H1 (cell line): ENCODE measurements around the gene UBE2L6.

Experiments used
- ASH2L ChIP-seq: fragments of 200-600, 300-600 bp; sonication (generic); IDR thresholded peaks from one replicate; pipeline ENCODE4 v1.7.1; 2017; ENCODE audit warnings: low read length
- CBX5 ChIP-seq: fragments of 300-800, 300-1000 bp; sonication (generic); IDR thresholded peaks from 2 replicates; pipeline ENCODE4 v1.7.1; 2016; ENCODE audit warnings: antibody characterized with exemption, low read length, low read depth
- POLR2A ChIP-seq, 2 experiments: IDR thresholded peaks; 1 replicate in 1 of 2; 2 replicates in 1 of 2; pipeline ENCODE4 v1.6.1; 2011; ENCODE audit warnings: low read depth in 2 of 2, low read length in 2 of 2, mild to moderate bottlenecking in 2 of 2; ENCODE audit errors: control extremely low read depth in 1 of 2
- RFX5 ChIP-seq: IDR thresholded peaks from 2 replicates; pipeline ENCODE4 v1.6.1; 2011; ENCODE audit warnings: low read depth, low read length, improper control_type of control experiment, borderline replicate concordance
- TF ChIP-seq, protein P1 (sequence below), 3 experiments: IDR thresholded peaks; 1 replicate in 2 of 3; 2 replicates in 1 of 3; pipeline versions ENCODE4 v1.5.1 to v1.6.1; 2011; ENCODE audit warnings: low read length in 3 of 3, mild to moderate bottlenecking in 3 of 3, inconsistent platforms in 2 of 3, low read depth in 1 of 3, moderate library complexity in 1 of 3; ENCODE audit not compliant: insufficient read depth in 1 of 3; ENCODE audit errors: control extremely low read depth in 1 of 3
- TF ChIP-seq, protein P2 (sequence below): IDR thresholded peaks from 2 replicates; pipeline ENCODE4 v1.6.1; 2011; ENCODE audit warnings: low read length, improper control_type of control experiment

DNA sequence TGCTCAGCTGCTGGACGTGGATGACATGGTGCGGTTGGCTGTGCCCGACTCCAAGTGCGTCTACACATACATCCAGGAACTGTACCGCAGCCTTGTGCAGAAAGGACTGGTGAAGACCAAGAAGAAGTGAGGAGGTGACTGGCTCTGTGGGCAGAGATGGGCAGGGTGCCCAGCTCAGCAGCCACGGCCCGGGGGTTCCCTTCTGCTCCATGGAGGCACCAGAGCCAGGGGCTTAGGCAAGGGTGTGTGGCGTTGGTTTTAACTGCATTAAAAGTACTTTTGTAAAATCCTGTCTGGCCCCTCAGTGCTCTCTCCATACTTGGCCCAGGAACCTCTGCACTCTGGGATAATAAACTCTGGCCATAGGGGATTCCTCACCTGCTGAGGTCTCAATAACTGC, 17.5 kb downstream of the UBE2L6 start:
- TF ChIP-seq CBX5 (no peak), POLR2A (IDR thresholded peaks at IDR 0.05; ENCODE audit: control extremely low read depth in 1 of 2, low read depth in 2 of 2, low read length in 2 of 2) (no peak), RFX5 (no peak), ASH2L (no peak)
- TF ChIP-seq, protein P1, sequence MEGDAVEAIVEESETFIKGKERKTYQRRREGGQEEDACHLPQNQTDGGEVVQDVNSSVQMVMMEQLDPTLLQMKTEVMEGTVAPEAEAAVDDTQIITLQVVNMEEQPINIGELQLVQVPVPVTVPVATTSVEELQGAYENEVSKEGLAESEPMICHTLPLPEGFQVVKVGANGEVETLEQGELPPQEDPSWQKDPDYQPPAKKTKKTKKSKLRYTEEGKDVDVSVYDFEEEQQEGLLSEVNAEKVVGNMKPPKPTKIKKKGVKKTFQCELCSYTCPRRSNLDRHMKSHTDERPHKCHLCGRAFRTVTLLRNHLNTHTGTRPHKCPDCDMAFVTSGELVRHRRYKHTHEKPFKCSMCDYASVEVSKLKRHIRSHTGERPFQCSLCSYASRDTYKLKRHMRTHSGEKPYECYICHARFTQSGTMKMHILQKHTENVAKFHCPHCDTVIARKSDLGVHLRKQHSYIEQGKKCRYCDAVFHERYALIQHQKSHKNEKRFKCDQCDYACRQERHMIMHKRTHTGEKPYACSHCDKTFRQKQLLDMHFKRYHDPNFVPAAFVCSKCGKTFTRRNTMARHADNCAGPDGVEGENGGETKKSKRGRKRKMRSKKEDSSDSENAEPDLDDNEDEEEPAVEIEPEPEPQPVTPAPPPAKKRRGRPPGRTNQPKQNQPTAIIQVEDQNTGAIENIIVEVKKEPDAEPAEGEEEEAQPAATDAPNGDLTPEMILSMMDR (IDR thresholded peaks at IDR 0.05; ENCODE audit: control extremely low read depth in 1 of 3, insufficient read depth in 1 of 3, low read depth in 1 of 3, low read length in 3 of 3), result no peak
- TF ChIP-seq, protein P2, sequence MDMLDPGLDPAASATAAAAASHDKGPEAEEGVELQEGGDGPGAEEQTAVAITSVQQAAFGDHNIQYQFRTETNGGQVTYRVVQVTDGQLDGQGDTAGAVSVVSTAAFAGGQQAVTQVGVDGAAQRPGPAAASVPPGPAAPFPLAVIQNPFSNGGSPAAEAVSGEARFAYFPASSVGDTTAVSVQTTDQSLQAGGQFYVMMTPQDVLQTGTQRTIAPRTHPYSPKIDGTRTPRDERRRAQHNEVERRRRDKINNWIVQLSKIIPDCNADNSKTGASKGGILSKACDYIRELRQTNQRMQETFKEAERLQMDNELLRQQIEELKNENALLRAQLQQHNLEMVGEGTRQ, result no peak
